Activated CD4-positive, alpha-beta T cell treated with anti-CD3 and anti-CD28 coated beads, Interleukin-2, amount 50 U/mL, for 4 hours (primary cell): Measurements from ENCODE around the gene PTGDS.

Experiments
- DNase-seq, 2 experiments: peaks; one replicate each; pipeline ENCODE4 v3.0.0-alpha.2; 2020

The PTGDS gene

GRCh38 chr9:136946228-136947027 lies 30.9 kb upstream of the PTGDS start:
- DNase-seq, result no peak

- DNase-seq, result no peak
Measured at GRCh38 chr9:136947028-136947891, 30.0 kb upstream of the PTGDS start.

- no peak for DNase-seq
Measured at GRCh38 chr9:136947955-136948510, 29.3 kb upstream of the PTGDS start.

DNA sequence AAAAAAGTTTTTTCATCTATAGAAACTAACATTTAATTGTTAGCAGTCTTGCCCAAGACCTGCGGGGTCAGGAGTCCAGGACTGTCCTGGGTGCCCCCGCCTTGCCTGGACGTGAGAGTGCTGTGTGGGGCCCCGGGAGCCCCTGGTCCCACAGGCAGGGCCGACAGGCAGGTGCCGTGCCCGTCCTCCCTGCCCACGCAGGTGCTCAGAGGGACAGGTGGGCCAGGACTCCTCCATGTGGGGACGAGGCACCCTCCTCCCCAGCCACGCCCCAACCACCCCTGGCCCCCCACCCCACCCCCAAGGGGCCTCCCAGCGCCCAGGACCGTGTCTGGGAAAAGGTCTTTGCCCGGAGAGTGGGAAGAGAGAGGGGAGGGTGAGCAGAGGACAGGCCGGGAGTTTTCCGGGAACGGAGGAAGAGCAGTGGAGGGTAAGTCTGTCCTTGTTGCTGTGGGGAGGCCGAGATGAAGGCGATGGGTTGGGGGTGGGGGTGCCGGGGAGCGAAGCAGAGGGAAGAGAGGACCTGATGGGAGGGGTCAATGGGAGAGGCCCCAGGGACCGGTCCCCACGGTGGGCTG lies 28.0 kb upstream of the PTGDS start:
- DNase-seq, result no peak

DNA sequence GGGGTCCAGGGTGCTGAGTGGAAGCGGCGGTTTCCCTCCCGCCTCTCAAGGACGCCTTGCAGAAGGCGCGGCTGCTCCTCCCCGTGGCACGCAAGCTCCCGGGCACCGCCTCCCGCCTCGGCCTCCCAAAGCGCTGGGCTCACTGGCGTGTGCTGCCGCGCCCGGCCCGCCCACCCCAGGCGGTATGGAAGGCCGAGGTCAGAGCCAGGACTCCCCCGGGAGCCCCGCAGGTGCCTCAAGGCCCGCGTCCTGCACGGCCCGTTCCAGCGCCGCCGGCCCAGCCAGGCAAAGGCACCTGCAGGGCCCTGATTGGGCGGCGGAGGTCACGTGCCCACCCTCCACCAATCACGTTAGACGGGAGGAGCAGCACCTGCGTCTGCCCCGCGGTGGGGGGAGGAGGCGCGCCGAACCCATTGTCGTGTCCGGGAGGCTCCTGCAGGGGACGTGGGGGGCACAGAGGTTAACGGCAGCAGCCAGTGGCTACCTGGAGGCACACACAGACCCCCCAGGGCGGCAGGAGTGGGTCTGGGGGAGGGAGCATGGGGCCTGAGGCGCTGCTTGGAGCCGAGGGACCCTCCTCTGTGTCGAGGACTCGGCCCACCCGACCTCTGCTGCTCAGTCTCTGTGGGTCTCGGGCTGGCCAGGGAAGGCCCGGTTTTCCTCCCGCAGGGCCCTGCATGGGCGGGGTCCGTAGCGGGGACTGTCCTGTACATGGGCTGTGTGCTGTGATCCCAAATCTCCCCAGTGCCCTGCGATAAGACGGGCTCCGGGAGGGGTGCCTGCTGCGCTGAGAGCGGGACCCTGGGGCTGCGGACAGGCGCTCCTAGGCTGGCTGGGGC lies 27.3 kb upstream of the PTGDS start:
- peak; percentile 96 for DNase-seq

DNA sequence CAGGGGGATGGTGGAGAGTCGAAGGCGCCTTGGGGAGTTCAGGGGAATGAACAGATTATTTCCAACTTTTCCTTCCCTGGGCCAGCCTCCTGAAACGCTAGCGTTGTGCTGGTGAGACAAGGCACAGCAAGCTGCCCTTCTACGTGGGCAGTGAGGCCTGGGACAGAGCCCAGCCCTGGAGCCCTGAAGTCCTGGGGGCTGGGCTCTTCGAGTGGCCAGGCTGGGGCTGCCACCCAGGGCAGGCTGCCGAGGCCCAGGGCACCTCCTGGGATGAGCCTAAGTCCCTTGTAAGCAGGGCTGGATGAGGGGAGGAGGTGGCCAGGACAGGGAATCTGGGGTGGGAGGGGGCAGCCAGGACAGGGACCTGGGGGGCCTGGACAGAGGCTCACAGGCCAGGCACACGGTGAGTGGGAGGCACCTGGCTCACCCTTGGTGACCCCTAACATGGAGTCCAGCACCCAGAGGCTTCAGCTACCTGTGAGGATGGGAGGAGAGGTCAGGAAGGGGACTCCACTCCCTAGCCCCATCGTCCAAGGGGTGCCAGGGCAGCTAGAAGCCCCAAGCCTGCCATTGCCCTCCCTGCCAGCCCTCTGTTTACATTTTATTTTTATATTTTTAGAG lies 26.5 kb upstream of the PTGDS start:
- no peak for DNase-seq

- DNase-seq, result no peak
Measured at GRCh38 chr9:136951541-136952320, 25.6 kb upstream of the PTGDS start, which contains the start of gene LCN12. Gene LCN12, plus strand, starts transcription at chr9:136952273. Its CDS starts 55 bp downstream, at chr9:136952328.

- DNase-seq, result no peak
Measured at GRCh38 chr9:136952321-136952850, 24.9 kb upstream of the PTGDS start.

- DNase-seq, result no peak
Measured at GRCh38 chr9:136952876-136953770, 24.2 kb upstream of the PTGDS start.

- no peak for DNase-seq
Measured at GRCh38 chr9:136953771-136954269, 23.5 kb upstream of the PTGDS start.

- no peak for DNase-seq
Measured at GRCh38 chr9:136954270-136955083, 22.8 kb upstream of the PTGDS start.

DNA sequence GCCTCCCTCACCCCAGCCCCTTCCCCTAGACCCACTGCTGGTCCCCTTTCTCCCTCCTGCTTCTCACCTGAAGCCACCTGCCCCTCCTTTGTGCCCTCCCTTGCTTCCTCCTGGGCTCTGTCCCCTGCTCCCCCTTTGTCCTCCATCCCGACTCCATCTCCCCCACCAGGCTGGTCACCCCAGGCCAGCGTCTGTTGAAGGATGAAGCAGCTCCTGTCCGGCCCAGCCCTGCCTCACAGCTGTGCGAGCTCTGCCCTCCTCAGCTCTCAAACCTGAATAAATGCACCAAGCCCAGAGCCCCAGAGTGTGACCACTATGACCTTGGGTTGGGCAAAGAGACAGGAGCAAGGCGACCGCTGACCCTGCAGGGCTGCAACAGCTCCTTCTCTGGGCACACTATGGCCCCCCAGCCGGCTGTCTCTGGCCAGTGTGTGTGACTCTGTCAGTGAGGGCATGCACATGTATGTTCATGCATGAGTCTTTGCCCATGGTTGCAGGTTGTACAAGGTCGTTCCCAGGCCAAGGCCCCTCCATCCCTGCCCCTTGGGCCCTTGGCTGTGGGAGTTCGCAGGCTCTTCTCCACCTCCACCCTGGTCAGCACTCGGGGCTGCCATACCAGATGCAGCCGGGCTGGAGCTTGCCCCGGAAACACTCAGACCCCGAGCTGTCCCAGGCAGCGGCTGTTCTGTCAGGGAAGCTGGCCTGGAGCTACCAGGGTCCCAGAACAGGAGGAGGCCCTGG lies 21.9 kb upstream of the PTGDS start:
- DNase-seq, result no peak

DNA sequence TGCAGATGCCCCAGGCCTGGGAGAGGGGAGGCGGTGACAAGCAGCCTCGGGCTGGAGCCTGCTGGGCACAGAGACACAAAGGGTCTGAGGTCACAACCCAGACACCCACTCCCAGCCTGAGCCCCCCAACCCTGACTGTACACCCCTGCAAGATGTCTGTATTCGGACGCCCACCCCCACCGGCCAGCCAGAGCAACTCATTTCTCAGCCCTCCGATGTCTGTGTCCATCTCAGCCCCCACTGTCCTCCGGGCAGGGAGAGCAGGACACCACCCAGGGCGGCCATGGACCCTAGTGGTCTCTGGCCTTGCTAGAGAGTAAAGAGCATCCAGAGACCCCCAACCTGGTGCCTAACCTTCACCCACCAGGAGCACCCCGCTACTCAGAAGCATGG lies 21.4 kb upstream of the PTGDS start:
- no peak for DNase-seq

DNA sequence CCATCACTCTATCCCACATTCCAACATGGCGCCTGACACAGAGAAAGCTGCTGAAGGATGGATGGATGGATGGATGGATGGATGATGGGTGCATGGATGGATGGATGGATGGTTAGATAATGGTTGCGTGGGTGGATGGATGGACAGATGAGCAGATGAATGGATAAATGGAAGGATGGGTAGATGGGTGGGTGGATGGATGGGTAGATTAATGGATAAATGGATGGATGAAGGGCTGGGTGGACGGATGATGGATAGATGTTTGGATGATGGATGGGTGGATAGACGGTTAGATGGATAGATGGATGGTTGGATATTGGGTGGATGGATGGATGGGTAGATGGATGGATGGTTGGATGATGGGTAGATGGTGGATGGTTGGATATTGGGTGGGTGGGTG lies 20.7 kb upstream of the PTGDS start:
- no peak for DNase-seq

DNA sequence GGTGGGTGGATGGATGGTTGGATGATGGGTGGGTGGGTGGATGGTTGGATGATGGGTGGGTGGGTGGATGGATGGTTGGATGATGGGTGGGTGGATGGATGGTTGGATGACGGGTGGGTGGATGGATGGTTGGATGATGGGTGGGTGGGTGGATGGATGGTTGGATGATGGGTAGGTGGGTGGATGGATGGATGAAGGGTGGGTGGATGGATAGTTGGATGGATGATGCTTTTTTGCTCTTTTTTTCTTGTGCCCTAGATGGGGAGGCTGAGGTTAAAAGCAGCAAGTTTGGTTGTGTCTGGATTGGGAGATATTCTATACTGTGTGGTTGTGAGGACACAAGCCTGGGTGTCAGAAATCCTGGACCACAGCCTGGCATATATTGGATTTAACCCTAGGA lies 19.8 kb upstream of the PTGDS start:
- DNase-seq, result no peak

GRCh38 chr9:136957901-136958300 lies 19.4 kb upstream of the PTGDS start:
- no peak for DNase-seq

GRCh38 chr9:136958473-136958872 lies 18.8 kb upstream of the PTGDS start:
- no peak for DNase-seq
